ENCODE measurements around the gene DBNDD2.
A peak's percentile ranks its signal among the peaks of the same experiment; 100 is the strongest.

Gene DBNDD2

GRCh38 chr20:45387274-45387673, 20.8 kb upstream of the DBNDD2 start:
- Histone ChIP-seq H3K36me3 (ENCODE audit: control insufficient read depth, insufficient read depth, low read length) (no peaks in the 10 kb centered on the region), H3K9ac (ENCODE audit: low read length) (no peak overlapping the region), H3K4me1 (ENCODE audit: control insufficient read depth, insufficient read depth, low read length) (no peaks in the 10 kb centered on the region), H3K4me3 (ENCODE audit: low read depth, low read length) (no peak overlapping the region), H3K9me3 (ENCODE audit: control insufficient read depth, insufficient read depth, low read depth, low read length) (no peaks in the 10 kb centered on the region), H3K27ac (ENCODE audit: low read depth, low read length) (no peak overlapping the region), H3K27me3 (ENCODE audit: control insufficient read depth, insufficient read depth, low read length) (no peaks in the 10 kb centered on the region)

- Histone ChIP-seq H3K27me3 (ENCODE audit: control insufficient read depth, insufficient read depth, low read length) (no peaks in the 10 kb centered on the region), H3K27ac (ENCODE audit: low read depth, low read length) (no peak overlapping the region), H3K36me3 (ENCODE audit: control insufficient read depth, insufficient read depth, low read length) (no peaks in the 10 kb centered on the region), H3K9me3 (ENCODE audit: control insufficient read depth, insufficient read depth, low read depth, low read length) (no peaks in the 10 kb centered on the region), H3K9ac (ENCODE audit: low read length) (no peak overlapping the region), H3K4me1 (ENCODE audit: control insufficient read depth, insufficient read depth, low read length) (no peaks in the 10 kb centered on the region), H3K4me3 (ENCODE audit: low read depth, low read length) (no peak overlapping the region)
Observed at GRCh38 chr20:45390931-45391330, 17.2 kb upstream of the DBNDD2 start.

- no peaks in the 10 kb centered on the region for H3K4me1 ChIP-seq (ENCODE audit: control insufficient read depth, insufficient read depth, low read length)
- no peak overlapping the region for H3K9ac ChIP-seq (ENCODE audit: low read length)
- no peaks in the 10 kb centered on the region for H3K9me3 ChIP-seq (ENCODE audit: control insufficient read depth, insufficient read depth, low read depth, low read length)
- H3K36me3 ChIP-seq (ENCODE audit: control insufficient read depth, insufficient read depth, low read length), result no peaks in the 10 kb centered on the region
- H3K27me3 ChIP-seq (ENCODE audit: control insufficient read depth, insufficient read depth, low read length), result no peaks in the 10 kb centered on the region
- no peak overlapping the region for H3K27ac ChIP-seq (ENCODE audit: low read depth, low read length)
- H3K4me3 ChIP-seq (ENCODE audit: low read depth, low read length), result no peak overlapping the region
Observed at GRCh38 chr20:45391559-45391958, 16.5 kb upstream of the DBNDD2 start.

- no peak overlapping the region for H3K4me3 ChIP-seq (ENCODE audit: low read depth, low read length)
- H3K27me3 ChIP-seq (ENCODE audit: control insufficient read depth, insufficient read depth, low read length), result no peaks in the 10 kb centered on the region
- H3K27ac ChIP-seq (ENCODE audit: low read depth, low read length), result no peak overlapping the region
- no peaks in the 10 kb centered on the region for H3K4me1 ChIP-seq (ENCODE audit: control insufficient read depth, insufficient read depth, low read length)
- H3K9ac ChIP-seq (ENCODE audit: low read length), result no peak overlapping the region
- no peaks in the 10 kb centered on the region for H3K9me3 ChIP-seq (ENCODE audit: control insufficient read depth, insufficient read depth, low read depth, low read length)
- H3K36me3 ChIP-seq (ENCODE audit: control insufficient read depth, insufficient read depth, low read length), result no peaks in the 10 kb centered on the region
Observed at GRCh38 chr20:45392733-45393132, 15.4 kb upstream of the DBNDD2 start.

GRCh38 chr20:45394221-45395113, 13.6 kb upstream of the DBNDD2 start:
- H3K36me3 ChIP-seq (ENCODE audit: control insufficient read depth, insufficient read depth, low read length), result no peaks in the 10 kb centered on the region
- H3K9me3 ChIP-seq (ENCODE audit: control insufficient read depth, insufficient read depth, low read depth, low read length), result peaks cover 5% of the 10 kb centered on the region; the same call in 1 of the 2 replicates
- H3K27ac ChIP-seq (ENCODE audit: low read depth, low read length), result no peak overlapping the region
- H3K4me3 ChIP-seq (ENCODE audit: low read depth, low read length), result no peak overlapping the region
- no peaks in the 10 kb centered on the region for H3K4me1 ChIP-seq (ENCODE audit: control insufficient read depth, insufficient read depth, low read length)
- no peak overlapping the region for H3K9ac ChIP-seq (ENCODE audit: low read length)
- no peaks in the 10 kb centered on the region for H3K27me3 ChIP-seq (ENCODE audit: control insufficient read depth, insufficient read depth, low read length)

GRCh38 chr20:45395114-45395415, 13.0 kb upstream of the DBNDD2 start:
- Histone ChIP-seq H3K27ac (ENCODE audit: low read depth, low read length) (no peak overlapping the region), H3K4me3 (ENCODE audit: low read depth, low read length) (no peak overlapping the region), H3K9ac (ENCODE audit: low read length) (no peak overlapping the region), H3K9me3 (ENCODE audit: control insufficient read depth, insufficient read depth, low read depth, low read length) (peaks cover 11% of the 10 kb centered on the region), H3K4me1 (ENCODE audit: control insufficient read depth, insufficient read depth, low read length) (no peaks in the 10 kb centered on the region), H3K27me3 (ENCODE audit: control insufficient read depth, insufficient read depth, low read length) (no peaks in the 10 kb centered on the region), H3K36me3 (ENCODE audit: control insufficient read depth, insufficient read depth, low read length) (no peaks in the 10 kb centered on the region)

- Histone ChIP-seq H3K27me3 (ENCODE audit: control insufficient read depth, insufficient read depth, low read length) (peaks cover 11% of the 10 kb centered on the region), H3K9ac (ENCODE audit: low read length) (no peak overlapping the region), H3K4me1 (ENCODE audit: control insufficient read depth, insufficient read depth, low read length) (no peaks in the 10 kb centered on the region), H3K9me3 (ENCODE audit: control insufficient read depth, insufficient read depth, low read depth, low read length) (peaks cover 31% of the 10 kb centered on the region), H3K4me3 (ENCODE audit: low read depth, low read length) (no peak overlapping the region), H3K27ac (ENCODE audit: low read depth, low read length) (no peak overlapping the region), H3K36me3 (ENCODE audit: control insufficient read depth, insufficient read depth, low read length) (no peaks in the 10 kb centered on the region)
Observed at GRCh38 chr20:45399018-45399417, 9.1 kb upstream of the DBNDD2 start.

GRCh38 chr20:45400346-45401031, 7.6 kb upstream of the DBNDD2 start:
- peaks cover 24% of the 10 kb centered on the region for H3K27me3 ChIP-seq (ENCODE audit: control insufficient read depth, insufficient read depth, low read length)
- H3K4me1 ChIP-seq (ENCODE audit: control insufficient read depth, insufficient read depth, low read length), result 0 out of 2 replicates have a peak, but pooled peaks cover 2% of the 10 kb centered on the region
- peaks cover 31% of the 10 kb centered on the region for H3K9me3 ChIP-seq (ENCODE audit: control insufficient read depth, insufficient read depth, low read depth, low read length)
- H3K36me3 ChIP-seq (ENCODE audit: control insufficient read depth, insufficient read depth, low read length), result no peaks in the 10 kb centered on the region
- H3K9ac ChIP-seq (ENCODE audit: low read length), result no peak overlapping the region
- H3K4me3 ChIP-seq (ENCODE audit: low read depth, low read length), result no peak overlapping the region
- H3K27ac ChIP-seq (ENCODE audit: low read depth, low read length), result no peak overlapping the region

- Histone ChIP-seq H3K27ac (ENCODE audit: low read depth, low read length) (no peak overlapping the region), H3K27me3 (ENCODE audit: control insufficient read depth, insufficient read depth, low read length) (peaks cover 49% of the 10 kb centered on the region), H3K9me3 (ENCODE audit: control insufficient read depth, insufficient read depth, low read depth, low read length) (peaks cover 31% of the 10 kb centered on the region), H3K4me3 (ENCODE audit: low read depth, low read length) (no peak overlapping the region), H3K9ac (ENCODE audit: low read length) (no peak overlapping the region), H3K36me3 (ENCODE audit: control insufficient read depth, insufficient read depth, low read length) (no peaks in the 10 kb centered on the region), H3K4me1 (ENCODE audit: control insufficient read depth, insufficient read depth, low read length) (peaks cover 11% of the 10 kb centered on the region; the same call in 1 of the 2 replicates)
Observed at GRCh38 chr20:45402946-45403345, 5.1 kb upstream of the DBNDD2 start.

GRCh38 chr20:45404438-45404837, 3.7 kb upstream of the DBNDD2 start:
- Histone ChIP-seq H3K4me1 (ENCODE audit: control insufficient read depth, insufficient read depth, low read length) (peaks cover 11% of the 10 kb centered on the region; the same call in 1 of the 2 replicates), H3K27ac (ENCODE audit: low read depth, low read length) (no peak overlapping the region), H3K36me3 (ENCODE audit: control insufficient read depth, insufficient read depth, low read length) (peaks cover 9% of the 10 kb centered on the region), H3K9ac (ENCODE audit: low read length) (no peak overlapping the region), H3K9me3 (ENCODE audit: control insufficient read depth, insufficient read depth, low read depth, low read length) (peaks cover 26% of the 10 kb centered on the region), H3K27me3 (ENCODE audit: control insufficient read depth, insufficient read depth, low read length) (peaks cover 57% of the 10 kb centered on the region), H3K4me3 (ENCODE audit: low read depth, low read length) (no peak overlapping the region)

- Histone ChIP-seq H3K36me3 (ENCODE audit: control insufficient read depth, insufficient read depth, low read length) (peaks cover 22% of the 10 kb centered on the region), H3K9ac (ENCODE audit: low read length) (peak overlapping the region; percentile 61), H3K27me3 (ENCODE audit: control insufficient read depth, insufficient read depth, low read length) (peaks cover 57% of the 10 kb centered on the region), H3K4me3 (ENCODE audit: low read depth, low read length) (peak overlapping the region; percentile 75), H3K9me3 (ENCODE audit: control insufficient read depth, insufficient read depth, low read depth, low read length) (peaks cover 14% of the 10 kb centered on the region), H3K4me1 (ENCODE audit: control insufficient read depth, insufficient read depth, low read length) (peaks cover 11% of the 10 kb centered on the region; the same call in 1 of the 2 replicates), H3K27ac (ENCODE audit: low read depth, low read length) (no peak overlapping the region)
Observed at GRCh38 chr20:45405571-45406259, 2.4 kb upstream of the DBNDD2 start.

All from HUES6 (cell line).